ENCODE results near the gene ZER1. TPM values are rescaled to one million over a fixed set of nuclear protein-coding genes. Genes with fewer than 3 reads are reported as not detected.

ZER1 gene
- total and polyA plus RNA-seq, 2 of the 8 experiments (the other 6 are each of a cell fraction or from before 2014, with no cell fraction given) = 20.5 to 26.6 TPM

- no peak overlapping the region for H3K4me2 ChIP-seq (ENCODE audit: insufficient read depth in 1 of 2, low read depth in 2 of 2, low read length in 2 of 2)
- H3K36me3 ChIP-seq (ENCODE audit: control insufficient read depth in 2 of 4, insufficient read depth in 4 of 4, low read length in 3 of 4) = peaks cover under 1 to 7% (median 4%) of the 10 kb centered on the region in 4 experiments; a peak in 5 of 8 replicates
- WGBS, 2 experiments (ENCODE audit: extremely low coverage in 1 of 2, insufficient coverage in 1 of 2, insufficient read length in 1 of 2, insufficient replicate concordance in 2 of 2, low coverage in 1 of 2, low lambda C conversion rate in 2 of 2, missing lambda C conversion rate in 1 of 2) = 86% methylated on average over 10 of the region's 10 CpGs; no CpG with 5 or more reads in 1 of the 2 experiments
- no peak overlapping the region for H3K23ac ChIP-seq (ENCODE audit: insufficient read length)
- H3K9me3 ChIP-seq (ENCODE audit: insufficient read depth in 2 of 2, low read depth in 1 of 2, low read length in 1 of 2) = no peaks in the 10 kb centered on the region
- peak overlapping the region; percentile 88; the same call in 1 of the 2 replicates for H2AK5ac ChIP-seq (ENCODE audit: low read depth, low read length)
- no peak overlapping the region for H2BK20ac ChIP-seq (ENCODE audit: low read length)
- H3K18ac ChIP-seq (ENCODE audit: extremely low read depth, low read length) = no peak overlapping the region
- H4K5ac ChIP-seq (ENCODE audit: insufficient read length, low read depth, low read length) = no peak overlapping the region
- no peak overlapping the region for H3K14ac ChIP-seq (ENCODE audit: insufficient read length)
- FAIRE-seq = no peak
- DNase-seq (ENCODE audit: low read depth in 1 of 2, low spot score in 2 of 2) = no peak
- H3K27ac ChIP-seq (ENCODE audit: low read depth, low read length) = no peak overlapping the region
- no peak overlapping the region for H3K4ac ChIP-seq (replicated peaks; ENCODE audit: insufficient read length, low read depth, low read length)
- peaks cover 0 to 4% (median 2%) of the 10 kb centered on the region in 4 experiments; a peak in 2 of 7 replicates for H3K4me1 ChIP-seq (replicated peaks in 1 of 4; ENCODE audit: control insufficient read depth in 3 of 4, insufficient read depth in 4 of 4, low read length in 3 of 4)
- H2BK15ac ChIP-seq (ENCODE audit: low read length) = no peak overlapping the region
- no peak overlapping the region for H4K91ac ChIP-seq (replicated peaks; ENCODE audit: insufficient read length, low read length)
- no peak overlapping the region; a peak in 1 of 7 replicates for H3K9ac ChIP-seq (replicated peaks in 1 of 4; ENCODE audit: extremely low read depth in 1 of 4, low read depth in 3 of 4, low read length in 3 of 4)
- H3K23me2 ChIP-seq (ENCODE audit: low read depth, low read length) = peaks cover 7% of the 10 kb centered on the region; the same call in 1 of the 2 replicates
- CTCF ChIA-PET (ENCODE audit: partially characterized antibody) = interaction anchor here (0.6 to 1.4 kb wide), 6 partner anchors 14 to 66 kb away, joined by 3 to 13 read pairs (median 4); no protein-coding TSS in a partner anchor
- POLR2A ChIA-PET (ENCODE audit: partially characterized antibody) = interaction anchor here (0.8 to 46.1 kb wide), 7 partner anchors 9 to 190 kb away, joined by 3 to 1197 read pairs (median 5); partner anchors contain the start of genes DYNC2I2, SET and ZDHHC12
- TF ChIP-seq EP300 (IDR thresholded peaks at IDR 0.05; ENCODE audit: borderline replicate concordance in 1 of 2, low read depth in 2 of 2, low read length in 2 of 2) = no peak
- no peak for TF ChIP-seq TAF1 (IDR thresholded peaks at IDR 0.05; ENCODE audit: low read depth, low read length)
- no peak for TF ChIP-seq HDAC6 (IDR thresholded peaks at IDR 0.05; ENCODE audit: low read depth, low read length)
- no peak for TF ChIP-seq SP2 (IDR thresholded peaks at IDR 0.05; ENCODE audit: low read length)
- TF ChIP-seq RAD21 (IDR thresholded peaks at IDR 0.05 in 1 of 2, conservative IDR thresholded peaks at IDR 0.05 in 1 of 2; ENCODE audit: low read depth in 2 of 2, low read length in 2 of 2) = no peak
- no peak overlapping the region for H2BK120ac ChIP-seq (replicated peaks; ENCODE audit: low read depth, low read length)
- no peak overlapping the region for H2AFZ ChIP-seq (ENCODE audit: low read length)
- H3K79me2 ChIP-seq (ENCODE audit: control insufficient read depth in 1 of 2, insufficient read depth in 2 of 2, low read length in 2 of 2) = no peaks in the 10 kb centered on the region
- H3K79me1 ChIP-seq (ENCODE audit: low read depth, low read length) = no peaks in the 10 kb centered on the region
- peaks cover 4 to 7% of the 10 kb centered on the region in 2 experiments for H4K20me1 ChIP-seq (replicated peaks in 1 of 2; ENCODE audit: control insufficient read depth in 1 of 2, insufficient read depth in 2 of 2, low read length in 2 of 2)
- no peak overlapping the region for H3K4me3 ChIP-seq (ENCODE audit: extremely low read depth in 1 of 4, insufficient read depth in 2 of 4, low read depth in 3 of 4, low read length in 4 of 4)
- H2BK5ac ChIP-seq (ENCODE audit: low read depth, low read length) = no peak overlapping the region
- H3K27me3 ChIP-seq (replicated peaks in 1 of 4; ENCODE audit: control insufficient read depth in 3 of 4, extremely low read depth in 1 of 4, insufficient read depth in 3 of 4, low read length in 3 of 4) = no peaks in the 10 kb centered on the region
- no peak overlapping the region; the same call in 1 of the 2 replicates for H2BK12ac ChIP-seq (ENCODE audit: low read depth, low read length)
- H3K56ac ChIP-seq (replicated peaks; ENCODE audit: insufficient read length, low read depth, low read length) = no peak overlapping the region
- H4K8ac ChIP-seq (ENCODE audit: extremely low read depth, insufficient read depth, low read length) = peak overlapping the region; percentile 28; the same call in 1 of the 2 replicates
These were observed 70.4 kb downstream of the ZER1 start for GRCh38 chr9:128701227-128701854.
